Ovary (tissue), 9 donors: ENCODE data around the gene MTA1. TPM values are rescaled to one million over a fixed set of nuclear protein-coding genes. Genes with fewer than 3 reads are reported as not detected.

ENCODE experiments used
- DNase-seq, 5 donors: peaks; one replicate each; pipeline ENCODE4 v3.0.0-alpha.2; 2019 to 2020
- H3K27ac ChIP-seq, 2 donors: fragments of 200-600 bp; one replicate each; pipeline versions ENCODE4 v1.5.1 to v1.8.0; 2019 to 2022
- H3K27me3 ChIP-seq: fragments of 200-600 bp; one replicate; pipeline ENCODE4 v1.8.0; 2022
- H3K36me3 ChIP-seq: fragments of 200-600 bp; sonication (generic); one replicate; pipeline ENCODE4 v1.5.1; 2019
- H3K4me1 ChIP-seq: one replicate; pipeline ENCODE4 v1.8.1; 2013; ENCODE audit warnings: mild to moderate bottlenecking, moderate library complexity; ENCODE audit not compliant: insufficient read depth
- H3K4me3 ChIP-seq: fragments of 200-600 bp; sonication (generic); one replicate; pipeline ENCODE4 v1.5.1; 2017
- H3K9me3 ChIP-seq, 2 donors: fragments of 200-600 bp in 1 of 2; sonication (generic) in 1 of 2; one replicate each; pipeline versions ENCODE4 v1.5.1 to v1.8.1; 2013 to 2019; ENCODE audit warnings: mild to moderate bottlenecking in 1 of 2, moderate library complexity in 1 of 2
- CTCF ChIP-seq, 3 donors: fragments of 450-650 bp in 2 of 3; fragments of 200-600 bp in 1 of 3; IDR thresholded peaks; one replicate each; pipeline versions ENCODE4 v1.5.1 to v1.8.0; 2016 to 2022; ENCODE audit warnings: antibody characterized with exemption in 3 of 3, mild to moderate bottlenecking in 1 of 3
- EP300 ChIP-seq: sonication (generic); formaldehyde crosslinking; IDR thresholded peaks from one replicate; pipeline ENCODE4 v1.6.1; 2017; ENCODE audit warnings: antibody characterized with exemption
- POLR2A ChIP-seq: fragments of 450-650 bp; IDR thresholded peaks from one replicate; pipeline ENCODE4 v1.6.1; 2017; ENCODE audit warnings: antibody characterized with exemption, mild to moderate bottlenecking, moderate library complexity
- WGBS, 3 donors: extraction: QIAGEN DNeasy Blood & Tissue Kit in 1 of 3; methylation state at CpG; one replicate each; pipeline versions ENCODE4 v1.1.5 to v1.1.7; 2013 to 2017; 5-methylcytosine and 5-hydroxymethylcytosine counted together
- intact Hi-C, 4 donors: fragments of 100-400 bp; cut with DNase I; formaldehyde crosslinking; loops; one replicate each; pipeline versions ENCODE4 v1.11.0 to v1.15.1; 2022 to 2023
- polyA plus RNA-seq, 2 donors: library from polyadenylated mRNA; stranded (reverse); fragments of 200-250 nt in 1 of 2; fragments of 350-450 nt in 1 of 2; fragmentation: Illumina TruSeq in 1 of 2; extraction: RNeasy Lipid Tissue Mini Kit (QIAGEN cat#74804) in 1 of 2; gene quantifications; one replicate each; pipeline ENCODE4 v1.2.3, GENCODE V29; 2013 to 2014
- total RNA-seq, 7 donors: library from RNA; depleted of rRNA in 2 of 7; stranded (reverse); fragments of >200 nt in 2 of 7; fragmentation: NEBNext Ultra II Directional in 3 of 7; extraction: Animal tissue kit (Norgen Biotek cat#: 25700) in 3 of 7; gene quantifications; one replicate each; pipeline versions ENCODE4 v1.1.0 to v1.2.4, GENCODE V29; 2016 to 2023
- donor health status: DM: no; HTN: no; CAD: no; lungs with moderate emphysema.
- donor health status: DM: no; HTN: no; CAD: no.
- donor health status: Bipolar disorder and iron deficiency.
- donor health status: DM: yes; HTN: yes; CAD: no.
- donor health status: DM: no; HTN: no; CAD: no.
- donor health status: DM: yes; HTN: yes; CAD: no.

Gene MTA1
- total and polyA plus RNA-seq, 9 donors, result 23.0 to 128 (median 104) TPM

GRCh38 chr14:105436891-105437722 is 17.5 kb downstream of the MTA1 start:
- H3K4me3 ChIP-seq, result no peak overlapping the region
- TF ChIP-seq POLR2A (no peak), CTCF (IDR thresholded peaks at IDR 0.05) (no peak), EP300 (no peak)
- DNase-seq, result no peak
- no peak overlapping the region for H3K27ac ChIP-seq
- intact Hi-C loops, result no loop called here
- peaks cover 2% of the 10 kb centered on the region for H3K4me1 ChIP-seq
- H3K27me3 ChIP-seq, result no peaks in the 10 kb centered on the region
- H3K36me3 ChIP-seq, result no peaks in the 10 kb centered on the region
- WGBS, 3 donors, result 86 to 90% (median 87%) methylated on average over 27 to 31 of the region's 31 CpGs
- H3K9me3 ChIP-seq, result no peaks in the 10 kb centered on the region

DNA sequence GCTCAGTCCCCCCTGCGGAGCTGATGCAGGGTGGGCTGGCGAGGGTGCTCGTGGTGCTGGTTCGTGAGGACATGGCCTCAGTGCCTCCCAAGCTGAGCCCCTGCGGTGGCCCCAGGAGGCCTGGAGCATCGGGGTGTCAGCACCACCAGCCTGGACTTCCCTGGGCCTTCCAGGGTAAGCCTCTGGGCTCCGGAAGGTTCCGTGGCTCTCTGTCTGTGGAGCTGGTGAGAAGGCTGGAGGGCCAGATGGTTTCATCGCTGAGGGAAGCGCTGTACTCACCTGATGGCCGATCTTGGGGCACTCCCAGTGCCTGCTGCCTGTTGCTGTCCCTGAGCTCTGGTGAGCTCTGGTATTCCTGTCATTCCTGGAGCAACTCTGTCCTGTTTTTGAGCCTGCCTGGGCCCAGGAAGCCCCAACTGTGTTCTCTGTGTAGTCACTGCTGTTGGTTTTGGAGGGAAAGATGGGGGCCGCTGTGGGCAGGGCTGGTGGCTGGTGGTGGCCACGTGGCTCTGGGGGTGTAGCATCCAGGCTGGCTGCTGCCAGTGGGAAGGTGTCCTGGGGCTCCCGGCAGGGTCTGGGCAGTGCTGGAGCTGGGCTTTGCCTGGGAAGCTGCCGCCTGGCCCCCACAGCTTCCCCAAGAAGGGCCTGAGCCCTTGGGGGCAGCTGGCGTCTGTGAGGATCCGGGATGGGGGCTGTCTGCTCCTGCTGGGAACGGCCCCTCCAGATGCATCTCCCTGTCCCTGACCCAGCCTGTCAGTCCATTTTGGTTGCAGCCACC is 18.3 kb downstream of the MTA1 start:
- no peaks in the 10 kb centered on the region for H3K9me3 ChIP-seq
- no peak for TF ChIP-seq POLR2A
- no peak for TF ChIP-seq EP300
- no peak for TF ChIP-seq CTCF (IDR thresholded peaks at IDR 0.05)
- H3K4me3 ChIP-seq, result no peak overlapping the region
- H3K27me3 ChIP-seq, result no peaks in the 10 kb centered on the region
- intact Hi-C loops, result no loop called here
- no peaks in the 10 kb centered on the region for H3K36me3 ChIP-seq
- WGBS, 3 donors, result 87 to 91% (median 88%) methylated on average over 15 to 18 of the region's 18 CpGs
- no peak for DNase-seq
- peaks cover 2% of the 10 kb centered on the region for H3K4me1 ChIP-seq
- no peak overlapping the region for H3K27ac ChIP-seq

DNA sequence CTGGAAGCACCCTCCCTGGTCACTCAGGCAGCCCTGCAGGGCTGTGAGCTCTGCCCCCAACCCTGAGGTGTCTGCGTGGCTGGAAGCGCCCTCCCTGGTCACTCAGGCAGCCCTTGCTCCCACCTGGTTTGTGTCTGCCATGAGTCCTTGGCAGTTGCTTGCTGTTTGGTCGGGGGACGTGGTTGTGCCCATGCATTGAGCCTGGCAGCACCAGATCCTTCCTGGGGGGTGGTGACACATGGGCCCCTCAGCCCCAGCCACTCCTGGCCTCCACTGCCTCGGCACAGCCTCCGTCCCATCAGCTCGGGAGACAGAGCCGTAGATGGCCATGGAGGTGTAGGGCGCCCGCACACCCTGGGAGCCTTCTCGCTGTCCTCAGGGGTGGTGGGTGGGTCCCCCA is 19.6 kb downstream of the MTA1 start:
- intact Hi-C loops, result no loop called here
- no peaks in the 10 kb centered on the region for H3K9me3 ChIP-seq
- H3K4me1 ChIP-seq, result peaks cover 2% of the 10 kb centered on the region
- WGBS, 3 donors, result 83 to 86% (median 86%) methylated on average over 10 to 11 of the region's 11 CpGs
- no peaks in the 10 kb centered on the region for H3K36me3 ChIP-seq
- no peak overlapping the region for H3K27ac ChIP-seq
- no peak overlapping the region for H3K4me3 ChIP-seq
- H3K27me3 ChIP-seq, result no peaks in the 10 kb centered on the region
- DNase-seq, result no peak
- no peak for TF ChIP-seq EP300
- no peak for TF ChIP-seq CTCF (IDR thresholded peaks at IDR 0.05)
- TF ChIP-seq POLR2A, result no peak

DNA sequence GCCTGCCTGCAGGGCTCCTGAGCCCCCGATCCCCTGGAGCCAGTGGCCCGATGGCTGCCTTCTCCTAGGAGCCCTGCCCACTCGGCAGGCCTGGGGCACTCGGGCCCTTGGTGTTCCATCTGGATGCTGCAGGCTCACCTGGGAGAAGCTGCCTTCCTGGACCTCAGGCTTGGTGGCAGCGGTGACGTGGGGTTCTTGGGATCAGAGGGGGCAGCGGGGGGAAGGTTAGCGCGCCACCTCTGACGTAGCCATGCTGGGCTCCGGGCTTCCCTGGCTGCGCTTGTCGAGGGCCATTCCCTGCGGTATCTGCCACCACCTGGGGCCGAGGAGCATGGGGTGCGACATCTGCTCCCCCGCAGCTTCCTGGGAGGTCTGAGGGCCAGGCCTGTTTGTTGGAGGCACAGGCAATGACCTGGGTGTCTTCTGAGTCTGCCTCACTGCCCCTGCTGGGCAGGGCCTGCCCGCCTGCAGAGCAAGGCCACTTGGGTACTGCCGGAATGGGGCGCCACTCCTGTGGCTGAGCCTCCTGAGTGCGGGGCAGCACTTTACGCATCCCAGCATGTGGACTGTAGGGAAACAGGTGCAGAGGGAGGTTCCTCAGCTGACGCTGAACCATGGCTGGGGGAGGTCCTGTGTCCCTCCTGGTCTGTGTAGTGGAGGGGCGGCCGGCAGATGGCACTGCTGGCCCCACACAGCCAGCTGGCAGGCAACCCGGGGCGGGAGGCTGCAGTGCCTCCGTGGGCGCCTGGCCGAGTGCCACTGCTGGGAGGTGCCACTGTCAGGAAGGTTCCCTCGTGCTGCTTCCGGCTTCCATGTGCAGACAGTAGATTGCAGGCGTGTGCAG is 20.3 kb downstream of the MTA1 start:
- H3K27ac ChIP-seq, result no peak overlapping the region
- H3K36me3 ChIP-seq, result no peaks in the 10 kb centered on the region
- H3K4me1 ChIP-seq, result peaks cover 2% of the 10 kb centered on the region
- no peaks in the 10 kb centered on the region for H3K27me3 ChIP-seq
- intact Hi-C loops, result no loop called here
- DNase-seq, result no peak
- H3K9me3 ChIP-seq, result no peaks in the 10 kb centered on the region
- TF ChIP-seq CTCF (IDR thresholded peaks at IDR 0.05), result no peak
- no peak for TF ChIP-seq EP300
- no peak for TF ChIP-seq POLR2A
- 85 to 92% (median 89%) methylated on average over 26 to 33 of the region's 33 CpGs for whole genome bisulfite sequencing, 3 donors
- no peak overlapping the region for H3K4me3 ChIP-seq
